Medulla oblongata (tissue), 1 donor: ENCODE data around the gene BBS5.
"Not testable (repeated sequence)": the region's sequence is repeated elsewhere in the genome, so short reads cannot be mapped to it uniquely, and the experiment has no call there.

Experiments used
- DNase-seq: peaks from one replicate; pipeline ENCODE4 v3.0.0-alpha.2; 2015; ENCODE audit errors: extremely low spot score

The BBS5 gene

DNA sequence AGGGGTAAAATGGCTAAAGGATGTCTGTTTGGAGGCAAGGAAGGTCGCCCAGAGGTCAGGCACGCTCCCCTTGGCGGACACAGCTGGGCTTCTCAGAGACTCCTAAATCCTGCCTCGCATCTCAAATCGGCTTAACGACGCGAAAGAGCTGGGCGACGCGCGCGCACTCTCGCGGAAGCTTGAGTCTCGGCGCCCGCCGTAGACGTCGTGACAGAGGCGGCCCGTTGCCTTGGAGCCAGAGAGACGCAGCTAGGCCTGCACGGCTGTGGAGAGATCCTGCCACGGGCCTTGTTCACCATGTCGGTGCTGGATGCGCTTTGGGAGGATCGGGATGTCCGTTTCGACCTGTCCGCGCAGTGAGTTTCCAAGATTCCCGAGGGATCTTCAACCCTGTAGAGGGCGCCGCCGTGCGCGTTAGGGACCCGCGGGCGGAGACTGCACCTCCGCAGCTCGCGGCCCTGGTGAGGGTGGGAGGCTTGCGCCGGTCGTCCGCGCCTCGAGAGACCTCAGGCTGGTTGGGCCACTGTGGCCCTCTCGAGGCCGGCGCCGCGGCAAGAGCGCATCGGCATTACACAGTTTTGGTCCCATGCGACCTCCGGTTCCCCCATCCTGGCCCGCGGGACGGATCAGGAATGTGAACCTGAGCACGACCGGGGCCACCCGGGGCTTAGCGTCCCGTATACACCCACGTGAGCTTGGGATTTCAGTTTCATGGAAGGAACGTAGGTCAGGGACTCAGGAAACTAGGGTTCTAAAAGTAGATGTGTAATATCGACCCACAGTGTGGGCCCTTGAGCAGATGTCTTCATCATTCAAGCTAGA lies at the start of gene BBS5:
BBS5 (plus strand) TSS at position 238 of the 822 bp plus-strand sequence; CDS start at position 298, 60 bp downstream.
- peak; percentile 84 for DNase-seq

DNA sequence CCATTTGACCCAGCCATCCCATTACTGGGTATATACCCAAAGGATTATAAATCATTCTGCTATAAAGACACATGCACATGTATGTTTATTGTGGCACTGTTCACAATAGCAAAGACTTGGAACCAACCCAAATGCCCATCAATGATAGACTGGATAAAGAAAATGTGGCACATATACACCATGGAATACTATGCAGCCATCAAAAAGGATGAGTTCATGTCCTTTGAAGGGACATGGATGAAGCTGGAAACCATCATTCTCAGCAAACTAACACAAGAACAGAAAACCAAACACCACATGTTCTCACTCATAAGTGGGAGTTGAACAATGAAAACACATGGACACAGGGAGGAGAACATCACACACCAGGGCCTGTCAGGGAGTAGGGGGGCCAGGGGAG lies 47.5 kb upstream of the BBS5 start:
- DNase-seq: not testable (repeated sequence)

GRCh38 chr2:169434236-169434635 lies 45.1 kb upstream of the BBS5 start:
- DNase-seq: not testable (repeated sequence)

DNA sequence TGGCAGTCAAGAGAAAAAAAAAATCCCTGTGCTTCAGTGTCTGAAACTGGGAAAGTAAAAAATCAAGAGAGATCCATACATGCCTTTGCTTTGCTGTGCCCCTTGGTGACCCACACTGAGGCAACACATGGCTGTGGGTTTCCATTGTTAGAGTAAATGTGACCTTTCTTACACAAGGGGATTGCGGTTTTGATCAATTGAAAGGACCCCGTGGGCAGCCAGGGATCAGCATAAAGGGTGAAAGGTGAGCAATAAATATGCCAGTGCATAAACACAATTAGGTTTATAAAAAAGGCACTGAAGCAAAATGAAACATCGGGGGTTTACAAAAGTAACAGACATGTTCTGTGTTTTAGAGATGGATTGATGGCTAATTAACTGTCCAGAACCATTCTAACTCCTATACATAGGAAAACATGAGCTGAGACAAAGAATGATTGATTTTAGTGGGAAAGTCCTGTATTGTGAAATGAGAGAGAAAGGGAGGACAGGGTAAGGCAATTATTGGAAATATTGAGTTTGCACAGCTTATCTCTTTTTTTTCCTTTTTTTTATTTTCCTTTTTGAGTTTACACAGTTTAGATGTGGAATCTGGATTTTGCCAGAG lies 40.7 kb upstream of the BBS5 start:
- DNase-seq: no peak

- DNase-seq: no peak
Measured at GRCh38 chr2:169439900-169440299, 39.4 kb upstream of the BBS5 start.

DNA sequence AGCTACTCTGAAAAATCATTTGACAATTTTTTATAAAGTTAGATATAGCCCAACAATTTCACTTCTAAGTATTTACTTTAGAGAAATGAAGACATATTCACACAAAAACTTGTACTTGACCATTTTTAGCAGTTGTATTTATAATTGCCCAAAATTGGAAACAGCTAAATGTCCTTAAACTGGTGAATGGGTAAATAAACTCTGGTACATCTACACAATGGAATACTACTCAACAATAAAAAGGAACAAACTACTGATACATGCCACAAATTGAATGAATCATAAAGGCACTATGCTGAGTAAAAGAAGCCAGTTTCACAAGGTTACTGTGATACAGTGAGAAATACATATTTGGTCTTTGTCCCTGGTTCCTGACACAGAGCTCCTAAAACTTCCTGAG lies 32.8 kb upstream of the BBS5 start:
- DNase-seq: no peak

- DNase-seq: no peak
Measured at GRCh38 chr2:169448316-169448715, 31.0 kb upstream of the BBS5 start.

DNA sequence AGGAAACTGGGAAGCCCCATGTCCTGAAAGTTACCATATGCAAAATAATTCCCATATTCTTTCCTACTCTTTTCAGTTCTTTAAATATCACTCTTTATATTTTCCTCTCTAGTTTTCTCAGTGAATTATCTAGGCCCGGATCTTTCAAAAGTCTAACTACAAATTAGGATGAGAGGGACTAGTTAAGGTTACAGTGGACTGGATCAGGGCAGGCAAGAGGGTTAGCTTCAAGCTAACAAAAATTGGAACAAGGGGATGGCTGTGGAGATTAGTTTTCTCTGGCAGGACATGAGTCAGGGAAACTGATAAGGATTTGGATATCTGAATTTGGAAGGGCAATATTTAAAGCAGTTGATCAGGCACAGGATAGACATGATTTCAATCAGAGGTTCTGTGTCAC lies 30.4 kb upstream of the BBS5 start:
- no peak for DNase-seq

GRCh38 chr2:169452080-169452479 lies 27.2 kb upstream of the BBS5 start:
- DNase-seq: peak; percentile 28

DNA sequence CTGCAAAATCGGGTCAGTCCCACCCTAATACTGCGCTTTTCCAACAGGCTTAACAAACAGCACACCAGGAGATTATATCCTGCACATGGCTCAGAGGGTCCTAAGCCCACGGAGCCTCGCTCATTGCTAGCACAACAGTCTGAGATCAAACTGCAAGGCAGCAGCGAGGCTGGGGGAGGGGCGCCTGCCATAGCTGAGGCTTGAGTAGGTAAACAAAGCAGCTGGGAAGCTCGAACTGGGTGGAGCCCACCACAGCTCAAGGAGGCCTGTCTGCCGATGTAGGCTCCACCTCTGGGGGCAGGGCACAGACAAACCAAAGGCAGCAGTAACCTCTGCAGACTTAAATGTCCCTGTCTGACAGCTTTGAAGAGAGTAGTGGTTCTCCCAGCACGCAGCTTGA lies 26.2 kb upstream of the BBS5 start:
- DNase-seq: not testable (repeated sequence)

- DNase-seq: no peak
Measured at GRCh38 chr2:169461143-169461542, 18.2 kb upstream of the BBS5 start.

DNA sequence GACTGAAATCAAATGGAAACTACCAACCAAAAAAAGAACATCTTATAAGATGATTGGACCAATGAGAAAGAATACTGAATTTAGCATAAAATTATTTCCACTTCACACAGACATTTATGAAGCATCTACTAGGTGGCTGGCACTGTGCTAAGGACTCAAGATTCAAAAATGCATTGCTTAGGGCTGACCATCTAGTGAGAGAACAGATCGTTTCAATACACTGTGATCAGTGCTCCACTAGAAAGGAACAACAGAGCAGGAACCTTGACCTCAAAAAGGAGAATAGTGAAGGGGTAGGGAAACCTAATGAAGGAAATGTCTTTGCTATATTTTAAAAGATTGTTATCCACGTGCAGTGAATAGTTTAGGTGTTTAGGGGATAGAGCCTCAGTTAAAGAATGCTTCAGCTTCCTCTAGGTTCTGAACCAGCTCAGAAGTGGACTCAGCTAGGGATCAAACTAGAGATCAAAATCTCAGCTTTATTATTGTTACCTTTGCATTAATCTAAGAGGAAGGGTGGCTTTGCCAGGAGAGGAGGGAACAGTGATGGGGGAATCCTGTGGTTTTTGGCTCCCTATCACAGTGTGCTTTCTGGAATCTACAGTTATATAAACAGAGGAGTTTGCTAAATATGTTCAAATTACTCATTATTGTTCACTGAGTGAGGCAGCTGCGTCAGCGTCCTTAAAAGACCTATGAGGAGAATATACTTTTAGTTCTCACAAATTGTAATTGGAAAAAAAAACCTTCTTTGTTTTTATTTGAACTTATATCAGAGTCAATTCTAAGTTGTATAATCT lies 16.2 kb upstream of the BBS5 start:
- no peak for DNase-seq

DNA sequence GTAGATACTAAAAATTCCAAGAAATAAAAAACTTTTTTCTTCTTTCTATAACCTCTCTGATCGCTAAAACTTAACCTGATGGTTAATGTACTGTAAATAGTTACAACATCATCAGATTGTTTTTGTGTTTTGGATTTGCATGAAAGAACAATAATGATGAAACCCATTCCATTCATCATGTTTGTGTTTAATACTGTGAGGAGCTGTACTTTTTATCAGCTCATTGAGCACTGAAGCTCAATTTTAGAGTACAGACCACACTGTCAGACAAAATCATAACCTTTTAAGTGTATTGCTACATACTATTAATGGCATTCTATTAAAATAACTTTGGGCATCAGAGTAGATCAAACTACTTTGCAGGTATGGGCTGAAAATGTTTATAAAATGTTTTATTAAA lies 14.8 kb upstream of the BBS5 start:
- DNase-seq: no peak

- no peak for DNase-seq
Measured at GRCh38 chr2:169464882-169465281, 14.4 kb upstream of the BBS5 start.

- no peak for DNase-seq
Measured at GRCh38 chr2:169468841-169469240, 10.5 kb upstream of the BBS5 start.

DNA sequence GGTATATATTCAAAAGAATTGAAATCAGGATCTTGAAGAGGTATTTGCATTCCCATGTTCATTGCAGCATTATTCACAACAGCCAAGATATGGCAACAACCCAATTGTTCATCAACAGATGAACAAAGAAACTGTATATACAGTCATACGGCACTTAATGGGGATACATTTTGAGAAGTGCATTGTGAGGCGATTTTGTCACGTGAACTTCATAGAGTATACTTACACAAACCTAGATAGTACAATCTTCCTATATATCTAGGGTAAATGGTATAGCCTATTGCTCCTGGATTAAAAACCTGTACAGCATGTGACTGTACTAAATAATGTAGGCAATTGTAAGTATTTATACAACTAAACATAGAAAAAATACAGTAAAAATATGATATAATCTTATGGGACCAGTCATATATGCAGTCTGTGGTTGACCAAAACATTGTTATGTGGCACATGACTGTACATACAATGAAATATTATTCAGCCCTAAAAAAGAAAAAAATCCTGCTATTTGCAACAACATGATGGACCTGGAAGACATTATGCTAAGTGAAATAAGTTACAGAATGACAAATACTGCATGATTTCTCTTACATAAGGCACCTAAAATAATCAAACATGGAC lies 9.2 kb upstream of the BBS5 start:
- no peak for DNase-seq

GRCh38 chr2:169472249-169472648 lies 7.0 kb upstream of the BBS5 start:
- DNase-seq: no peak

- DNase-seq: no peak
Measured at GRCh38 chr2:169476459-169476858, 2.8 kb upstream of the BBS5 start.

DNA sequence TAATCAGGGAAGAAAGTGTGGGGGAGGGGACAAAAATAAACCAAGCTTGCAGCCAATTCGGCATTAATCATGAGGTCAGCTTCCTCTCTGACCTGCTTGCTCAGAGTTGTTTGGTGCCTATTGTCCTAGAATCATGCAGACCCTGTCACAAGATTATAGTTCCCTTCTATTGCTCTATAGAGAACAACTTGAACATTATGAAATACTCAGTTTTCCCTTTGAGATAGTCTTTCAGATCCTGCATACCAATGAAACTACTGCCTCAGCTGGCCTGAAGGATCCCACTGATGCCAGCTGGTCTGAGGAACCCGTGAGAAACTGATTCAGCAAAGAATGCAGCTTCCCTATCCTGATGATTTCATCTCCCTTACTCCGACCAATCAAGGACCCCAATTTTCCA lies 955 bp upstream of the BBS5 start:
- peak; percentile 67 for DNase-seq

- DNase-seq: no peak
Measured at GRCh38 chr2:169478745-169479256, 493 bp upstream of the BBS5 start.

GRCh38 chr2:169480079-169480465 lies 778 bp downstream of the BBS5 start:
- DNase-seq: no peak

DNA sequence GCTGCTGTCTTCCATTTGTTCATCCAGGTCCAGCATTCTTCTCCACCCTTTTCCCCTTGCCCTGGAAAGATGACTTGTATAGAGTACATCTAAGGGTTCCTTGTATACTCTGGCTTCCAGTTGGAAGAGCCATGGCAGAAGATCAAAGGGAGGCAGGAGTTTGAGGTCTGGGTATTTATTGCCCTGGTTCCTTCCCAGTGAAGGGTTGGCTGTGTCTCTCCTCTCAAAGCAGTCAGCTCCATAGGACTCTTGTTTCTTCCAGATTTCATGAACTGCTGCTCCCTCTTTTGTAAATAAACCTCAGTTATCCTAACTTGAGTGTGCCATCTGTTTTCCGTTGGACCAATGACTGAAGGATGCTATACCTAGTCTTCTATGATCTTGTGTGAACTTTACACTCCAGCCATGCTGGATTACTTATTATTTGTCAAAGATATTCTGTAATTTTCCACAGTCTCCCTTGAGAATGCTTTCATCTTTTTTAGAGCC lies 6.4 kb downstream of the BBS5 start:
- DNase-seq: no peak
